HepG2 (cell line): Measurements from ENCODE around the gene EDAR. TPM values are rescaled to one million over a fixed set of nuclear protein-coding genes. Genes with fewer than 3 reads are reported as not detected.
A peak's percentile ranks its signal among the peaks of the same experiment; 100 is the strongest.

ENCODE experiments used
- AGO2 ChIP-seq: fragments of 200-400 bp; formaldehyde crosslinking; optimal IDR thresholded peaks from 2 replicates; pipeline ENCODE3; 2017; ENCODE audit warnings: mild to moderate bottlenecking, low read depth, low read length, moderate library complexity
- FOXJ3 ChIP-seq: sonication (generic); formaldehyde crosslinking; IDR thresholded peaks from 2 replicates; pipeline ENCODE4 v1.4.0; 2020; ENCODE audit warnings: missing genetic modification reagents, mild to moderate bottlenecking, borderline replicate concordance
- GATA4 ChIP-seq: sonication (generic); IDR thresholded peaks from 2 replicates; pipeline ENCODE4 v1.6.1; 2016; ENCODE audit warnings: antibody characterized with exemption, low read depth, borderline replicate concordance
- GATAD2A ChIP-seq: IDR thresholded peaks from 2 replicates; pipeline ENCODE4 v1.6.1; 2016
- MIER2 ChIP-seq: IDR thresholded peaks from 2 replicates; pipeline ENCODE4 v1.6.1; 2016; ENCODE audit warnings: missing biosample characterization, missing genetic modification reagents
- NKX3-1 ChIP-seq: sonication (generic); formaldehyde crosslinking; IDR thresholded peaks from 2 replicates; pipeline ENCODE4 v1.5.0; 2020; ENCODE audit warnings: missing genetic modification reagents
- SMAD1 ChIP-seq: sonication (generic); formaldehyde crosslinking; IDR thresholded peaks from 2 replicates; pipeline ENCODE4 v1.4.0; 2020; ENCODE audit warnings: missing genetic modification reagents, low read depth, mild to moderate bottlenecking, borderline replicate concordance
- SUZ12 ChIP-seq: fragments of 150-350 bp; IDR thresholded peaks from 2 replicates; pipeline ENCODE4 v1.6.1; 2014; ENCODE audit warnings: low read depth, low read length
- ZBTB7A ChIP-seq: sonication (generic); formaldehyde crosslinking; IDR thresholded peaks from 2 replicates; pipeline ENCODE4 v1.8.0; 2022; ENCODE audit warnings: mild to moderate bottlenecking, missing genetic modification reagents
- ZNF331 ChIP-seq: sonication (generic); formaldehyde crosslinking; IDR thresholded peaks from 2 replicates; pipeline ENCODE4 v1.4.0; 2020; ENCODE audit warnings: missing genetic modification reagents
- ZSCAN30 ChIP-seq: sonication (generic); formaldehyde crosslinking; IDR thresholded peaks from 2 replicates; pipeline ENCODE4 v1.5.0; 2020; ENCODE audit warnings: mild to moderate bottlenecking, missing genetic modification reagents
- polyA plus RNA-seq, 8 experiments: library from polyadenylated mRNA; depleted of rRNA in 3 of 8; stranded (reverse) in 7 of 8; unstranded in 1 of 8; fragments of >200 nt; fragmentation: Illumina TruSeq in 4 of 8; extraction: Trizol in 4 of 8; gene quantifications; 2 replicates each; pipeline versions ENCODE4 v1.2.1 to v1.2.3, GENCODE V29; 2011 to 2016; ENCODE audit warnings: low read depth in 4 of 8, missing spikeins in 1 of 8, mixed read lengths in 1 of 8; ENCODE audit not compliant: insufficient read depth in 1 of 8
- total RNA-seq, 5 experiments: library from RNA; depleted of rRNA; stranded (reverse); fragments of >200 nt; fragmentation: Illumina TruSeq; extraction: Trizol; gene quantifications; 2 replicates each; pipeline ENCODE4 v1.2.3, GENCODE V29; 2016; ENCODE audit warnings: low read depth in 1 of 5
- TF ChIP-seq, protein P1 (sequence below): sonication (generic); formaldehyde crosslinking; IDR thresholded peaks from 2 replicates; pipeline ENCODE4 v1.8.1; 2023; ENCODE audit warnings: missing genetic modification reagents, inconsistent platforms, borderline replicate concordance
- TF ChIP-seq, protein P2 (sequence below), 2 experiments: sonication (generic) in 1 of 2; formaldehyde crosslinking in 1 of 2; IDR thresholded peaks; 2 replicates each; pipeline versions ENCODE4 v1.5.1 to v1.6.1; 2011 to 2020; ENCODE audit warnings: borderline replicate concordance in 1 of 2, low read depth in 1 of 2, low read length in 1 of 2, mild to moderate bottlenecking in 1 of 2, missing genetic modification reagents in 1 of 2, moderate library complexity in 1 of 2
- TF ChIP-seq, protein P3 (sequence below): sonication (generic); formaldehyde crosslinking; IDR thresholded peaks from 2 replicates; pipeline ENCODE4 v1.8.0; 2022; ENCODE audit warnings: missing genetic modification reagents, mild to moderate bottlenecking, borderline replicate concordance
- TF ChIP-seq, protein P4 (sequence below): sonication (generic); formaldehyde crosslinking; IDR thresholded peaks from one replicate; pipeline ENCODE4 v1.5.1; 2020; ENCODE audit warnings: mild to moderate bottlenecking, missing genetic modification reagents; ENCODE audit errors: not compliant biosample characterization
- TF ChIP-seq, protein P5 (sequence below): sonication (generic); formaldehyde crosslinking; IDR thresholded peaks from 2 replicates; pipeline ENCODE4 v1.5.0; 2020; ENCODE audit warnings: missing genetic modification reagents

EDAR gene
- total and polyA plus RNA-seq, 2 of the 13 experiments (the other 11 are each of a cell fraction or from before 2014, with no cell fraction given), result not detected

DNA sequence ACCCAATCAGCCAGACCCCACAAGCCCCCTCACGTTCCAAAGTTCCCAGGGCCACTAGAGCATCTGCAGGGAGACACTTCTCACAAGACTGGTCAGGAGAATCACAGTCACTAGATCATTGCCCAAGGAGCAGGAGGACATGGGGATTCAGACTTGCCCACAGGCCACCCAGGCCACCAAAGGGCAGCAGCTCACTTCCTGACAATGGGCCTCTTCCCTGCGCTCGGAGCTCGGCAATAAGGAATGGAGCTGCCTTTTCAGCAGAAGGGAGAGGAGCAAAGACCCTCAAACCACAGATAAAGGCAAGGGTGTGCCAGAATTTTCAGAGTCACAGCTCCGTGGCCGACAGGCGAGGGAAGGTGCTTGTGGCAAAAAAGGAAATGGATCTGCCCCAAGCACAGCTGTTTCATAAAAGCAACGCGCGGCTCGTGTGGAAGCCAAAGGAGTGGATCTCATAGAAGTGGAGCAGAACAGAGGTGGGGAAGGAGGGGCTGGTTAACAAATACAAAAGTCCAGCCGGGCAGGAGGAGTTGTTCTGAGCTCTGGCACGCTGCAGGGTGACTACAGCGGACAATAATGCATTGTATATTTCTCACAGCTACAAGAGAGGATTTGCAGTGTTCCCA is 72.1 kb downstream of the EDAR start (continued):
- TF ChIP-seq, protein P1, sequence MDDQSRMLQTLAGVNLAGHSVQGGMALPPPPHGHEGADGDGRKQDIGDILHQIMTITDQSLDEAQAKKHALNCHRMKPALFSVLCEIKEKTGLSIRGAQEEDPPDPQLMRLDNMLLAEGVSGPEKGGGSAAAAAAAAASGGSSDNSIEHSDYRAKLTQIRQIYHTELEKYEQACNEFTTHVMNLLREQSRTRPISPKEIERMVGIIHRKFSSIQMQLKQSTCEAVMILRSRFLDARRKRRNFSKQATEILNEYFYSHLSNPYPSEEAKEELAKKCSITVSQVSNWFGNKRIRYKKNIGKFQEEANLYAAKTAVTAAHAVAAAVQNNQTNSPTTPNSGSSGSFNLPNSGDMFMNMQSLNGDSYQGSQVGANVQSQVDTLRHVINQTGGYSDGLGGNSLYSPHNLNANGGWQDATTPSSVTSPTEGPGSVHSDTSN, result no peak
- no peak for TF ChIP-seq MIER2 (CRISPR knock-in tag)
- TF ChIP-seq FOXJ3 (CRISPR knock-in tag), result no peak
- TF ChIP-seq, protein P2, sequence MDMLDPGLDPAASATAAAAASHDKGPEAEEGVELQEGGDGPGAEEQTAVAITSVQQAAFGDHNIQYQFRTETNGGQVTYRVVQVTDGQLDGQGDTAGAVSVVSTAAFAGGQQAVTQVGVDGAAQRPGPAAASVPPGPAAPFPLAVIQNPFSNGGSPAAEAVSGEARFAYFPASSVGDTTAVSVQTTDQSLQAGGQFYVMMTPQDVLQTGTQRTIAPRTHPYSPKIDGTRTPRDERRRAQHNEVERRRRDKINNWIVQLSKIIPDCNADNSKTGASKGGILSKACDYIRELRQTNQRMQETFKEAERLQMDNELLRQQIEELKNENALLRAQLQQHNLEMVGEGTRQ (IDR thresholded peaks at IDR 0.05; ENCODE audit: low read depth, low read length), result no peak
- TF ChIP-seq, protein P2 (CRISPR knock-in tag; IDR thresholded peaks at IDR 0.05; ENCODE audit: borderline replicate concordance), result no peak
- no peak for TF ChIP-seq ZNF331
- no peak for TF ChIP-seq SUZ12
- peak; percentile 79; the same call in 1 of the 2 replicates for TF ChIP-seq SMAD1 (CRISPR knock-in tag)
- no peak for TF ChIP-seq GATA4
- TF ChIP-seq, protein P3, sequence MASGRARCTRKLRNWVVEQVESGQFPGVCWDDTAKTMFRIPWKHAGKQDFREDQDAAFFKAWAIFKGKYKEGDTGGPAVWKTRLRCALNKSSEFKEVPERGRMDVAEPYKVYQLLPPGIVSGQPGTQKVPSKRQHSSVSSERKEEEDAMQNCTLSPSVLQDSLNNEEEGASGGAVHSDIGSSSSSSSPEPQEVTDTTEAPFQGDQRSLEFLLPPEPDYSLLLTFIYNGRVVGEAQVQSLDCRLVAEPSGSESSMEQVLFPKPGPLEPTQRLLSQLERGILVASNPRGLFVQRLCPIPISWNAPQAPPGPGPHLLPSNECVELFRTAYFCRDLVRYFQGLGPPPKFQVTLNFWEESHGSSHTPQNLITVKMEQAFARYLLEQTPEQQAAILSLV (CRISPR knock-in tag), result no peak
- no peak for TF ChIP-seq NKX3-1
- TF ChIP-seq, protein P4, sequence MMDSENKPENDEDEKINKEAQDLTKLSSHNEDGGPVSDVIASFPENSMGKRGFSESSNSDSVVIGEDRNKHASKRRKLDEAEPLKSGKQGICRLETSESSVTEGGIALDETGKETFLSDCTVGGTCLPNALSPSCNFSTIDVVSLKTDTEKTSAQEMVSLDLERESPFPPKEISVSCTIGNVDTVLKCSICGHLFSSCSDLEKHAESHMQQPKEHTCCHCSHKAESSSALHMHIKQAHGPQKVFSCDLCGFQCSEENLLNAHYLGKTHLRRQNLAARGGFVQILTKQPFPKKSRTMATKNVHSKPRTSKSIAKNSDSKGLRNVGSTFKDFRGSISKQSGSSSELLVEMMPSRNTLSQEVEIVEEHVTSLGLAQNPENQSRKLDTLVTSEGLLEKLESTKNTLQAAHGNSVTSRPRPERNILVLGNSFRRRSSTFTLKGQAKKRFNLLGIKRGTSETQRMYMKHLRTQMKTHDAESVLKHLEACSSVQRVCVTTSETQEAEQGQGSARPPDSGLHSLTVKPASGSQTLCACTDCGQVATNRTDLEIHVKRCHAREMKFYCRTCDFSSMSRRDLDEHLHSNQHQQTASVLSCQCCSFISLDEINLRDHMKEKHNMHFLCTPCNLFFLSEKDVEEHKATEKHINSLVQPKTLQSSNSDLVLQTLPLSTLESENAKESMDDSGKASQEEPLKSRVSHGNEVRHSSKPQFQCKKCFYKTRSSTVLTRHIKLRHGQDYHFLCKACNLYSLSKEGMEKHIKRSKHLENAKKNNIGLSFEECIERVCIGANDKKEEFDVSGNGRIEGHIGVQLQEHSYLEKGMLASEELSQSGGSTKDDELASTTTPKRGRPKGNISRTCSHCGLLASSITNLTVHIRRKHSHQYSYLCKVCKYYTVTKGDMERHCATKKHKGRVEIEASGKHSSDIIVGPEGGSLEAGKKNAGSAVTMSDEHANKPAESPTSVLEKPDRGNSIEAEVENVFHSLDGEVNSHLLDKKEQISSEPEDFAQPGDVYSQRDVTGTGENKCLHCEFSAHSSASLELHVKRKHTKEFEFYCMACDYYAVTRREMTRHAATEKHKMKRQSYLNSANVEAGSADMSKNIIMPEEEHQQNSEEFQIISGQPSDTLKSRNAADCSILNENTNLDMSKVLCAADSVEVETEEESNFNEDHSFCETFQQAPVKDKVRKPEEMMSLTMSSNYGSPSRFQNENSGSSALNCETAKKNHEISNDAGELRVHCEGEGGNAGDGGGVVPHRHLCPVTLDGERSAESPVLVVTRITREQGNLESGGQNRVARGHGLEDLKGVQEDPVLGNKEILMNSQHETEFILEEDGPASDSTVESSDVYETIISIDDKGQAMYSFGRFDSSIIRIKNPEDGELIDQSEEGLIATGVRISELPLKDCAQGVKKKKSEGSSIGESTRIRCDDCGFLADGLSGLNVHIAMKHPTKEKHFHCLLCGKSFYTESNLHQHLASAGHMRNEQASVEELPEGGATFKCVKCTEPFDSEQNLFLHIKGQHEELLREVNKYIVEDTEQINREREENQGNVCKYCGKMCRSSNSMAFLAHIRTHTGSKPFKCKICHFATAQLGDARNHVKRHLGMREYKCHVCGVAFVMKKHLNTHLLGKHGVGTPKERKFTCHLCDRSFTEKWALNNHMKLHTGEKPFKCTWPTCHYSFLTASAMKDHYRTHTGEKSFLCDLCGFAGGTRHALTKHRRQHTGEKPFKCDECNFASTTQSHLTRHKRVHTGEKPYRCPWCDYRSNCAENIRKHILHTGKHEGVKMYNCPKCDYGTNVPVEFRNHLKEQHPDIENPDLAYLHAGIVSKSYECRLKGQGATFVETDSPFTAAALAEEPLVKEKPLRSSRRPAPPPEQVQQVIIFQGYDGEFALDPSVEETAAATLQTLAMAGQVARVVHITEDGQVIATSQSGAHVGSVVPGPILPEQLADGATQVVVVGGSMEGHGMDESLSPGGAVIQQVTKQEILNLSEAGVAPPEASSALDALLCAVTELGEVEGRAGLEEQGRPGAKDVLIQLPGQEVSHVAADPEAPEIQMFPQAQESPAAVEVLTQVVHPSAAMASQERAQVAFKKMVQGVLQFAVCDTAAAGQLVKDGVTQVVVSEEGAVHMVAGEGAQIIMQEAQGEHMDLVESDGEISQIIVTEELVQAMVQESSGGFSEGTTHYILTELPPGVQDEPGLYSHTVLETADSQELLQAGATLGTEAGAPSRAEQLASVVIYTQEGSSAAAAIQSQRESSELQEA (CRISPR knock-in tag), result no peak
- TF ChIP-seq, protein P5, sequence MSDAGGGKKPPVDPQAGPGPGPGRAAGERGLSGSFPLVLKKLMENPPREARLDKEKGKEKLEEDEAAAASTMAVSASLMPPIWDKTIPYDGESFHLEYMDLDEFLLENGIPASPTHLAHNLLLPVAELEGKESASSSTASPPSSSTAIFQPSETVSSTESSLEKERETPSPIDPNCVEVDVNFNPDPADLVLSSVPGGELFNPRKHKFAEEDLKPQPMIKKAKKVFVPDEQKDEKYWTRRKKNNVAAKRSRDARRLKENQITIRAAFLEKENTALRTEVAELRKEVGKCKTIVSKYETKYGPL (CRISPR knock-in tag), result no peak
- TF ChIP-seq ZSCAN30 (CRISPR knock-in tag), result no peak
- no peak for TF ChIP-seq GATAD2A
- TF ChIP-seq AGO2, result no peak
- TF ChIP-seq ZBTB7A (CRISPR knock-in tag), result no peak
